Suprapubic skin (tissue), 4 donors: ENCODE results near the gene SLC35C1. TPM values are rescaled to one million over a fixed set of nuclear protein-coding genes. Genes with fewer than 3 reads are reported as not detected.

Experiments
- DNase-seq, 2 donors: peaks; one replicate each; pipeline ENCODE4 v3.0.0-alpha.2; 2019; ENCODE audit warnings: low spot score in 2 of 2
- H3K27ac ChIP-seq: fragments of 200-600 bp; sonication (generic); one replicate; pipeline ENCODE4 v1.5.1; 2019
- H3K27me3 ChIP-seq: fragments of 200-600 bp; sonication (generic); one replicate; pipeline ENCODE4 v1.5.1; 2019
- H3K36me3 ChIP-seq: fragments of 200-600 bp; sonication (generic); one replicate; pipeline ENCODE4 v1.5.1; 2019
- H3K4me1 ChIP-seq: fragments of 200-600 bp; sonication (generic); one replicate; pipeline ENCODE4 v1.5.1; 2019
- H3K4me3 ChIP-seq: fragments of 200-600 bp; sonication (generic); one replicate; pipeline ENCODE4 v1.5.1; 2019; ENCODE audit warnings: mild to moderate bottlenecking
- H3K9me3 ChIP-seq: fragments of 200-600 bp; sonication (generic); one replicate; pipeline ENCODE4 v1.5.1; 2019
- CTCF ChIP-seq, 2 donors: fragments of 200-600 bp in 1 of 2; fragments of 450-650 bp in 1 of 2; sonication (generic) in 1 of 2; IDR thresholded peaks; one replicate each; pipeline ENCODE4 v1.5.1; 2016 to 2019; ENCODE audit warnings: antibody characterized with exemption in 2 of 2, mild to moderate bottlenecking in 1 of 2, moderate library complexity in 1 of 2
- EP300 ChIP-seq: sonication (generic); formaldehyde crosslinking; IDR thresholded peaks from one replicate; pipeline ENCODE4 v1.6.1; 2017; ENCODE audit warnings: antibody characterized with exemption
- POLR2A ChIP-seq, 2 donors: fragments of 450-650 bp; IDR thresholded peaks; one replicate each; pipeline ENCODE4 v1.6.1; 2017; ENCODE audit warnings: antibody characterized with exemption in 2 of 2, mild to moderate bottlenecking in 2 of 2, moderate library complexity in 2 of 2
- POLR2AphosphoS5 ChIP-seq, 3 donors: sonication (generic); formaldehyde crosslinking; IDR thresholded peaks; one replicate each; pipeline ENCODE4 v1.6.1; 2017; ENCODE audit warnings: antibody characterized with exemption in 3 of 3
- WGBS: methylation state at CpG from one replicate; pipeline ENCODE4 v1.1.5; 2018; 5-methylcytosine and 5-hydroxymethylcytosine counted together
- total RNA-seq, 4 donors: library from RNA; depleted of rRNA; stranded (reverse); fragments of >200 nt; gene quantifications; one replicate each; pipeline ENCODE4 v1.1.0, GENCODE V29; 2016

The SLC35C1 gene
- total RNA-seq, 4 donors from 2014 or later = 6.7 to 10.1 (median 8.8) TPM

- Histone ChIP-seq H3K36me3 (no peaks in the 10 kb centered on the region), H3K4me3 (no peak overlapping the region), H3K9me3 (no peaks in the 10 kb centered on the region), H3K4me1 (no peaks in the 10 kb centered on the region), H3K27ac (no peak overlapping the region), H3K27me3 (peaks cover 14% of the 10 kb centered on the region)
- no peak for TF ChIP-seq EP300
- TF ChIP-seq POLR2A (IDR thresholded peaks at IDR 0.05) = no peak
- no peak for TF ChIP-seq POLR2AphosphoS5 (IDR thresholded peaks at IDR 0.05)
- TF ChIP-seq CTCF (IDR thresholded peaks at IDR 0.05) = no peak
- no peak for DNase-seq
- 92% methylated on average over 3 of the region's 3 CpGs for WGBS
These were observed 16.1 kb upstream of the SLC35C1 start for GRCh38 chr11:45788887-45789286.

GRCh38 chr11:45791524-45791923, 13.4 kb upstream of the SLC35C1 start:
- no peak for TF ChIP-seq POLR2AphosphoS5 (IDR thresholded peaks at IDR 0.05)
- no peak for TF ChIP-seq POLR2A (IDR thresholded peaks at IDR 0.05)
- no peak for TF ChIP-seq EP300
- TF ChIP-seq CTCF (IDR thresholded peaks at IDR 0.05) = no peak
- Histone ChIP-seq H3K36me3 (no peaks in the 10 kb centered on the region), H3K27ac (no peak overlapping the region), H3K9me3 (no peaks in the 10 kb centered on the region), H3K4me1 (no peaks in the 10 kb centered on the region), H3K27me3 (peaks cover 14% of the 10 kb centered on the region), H3K4me3 (no peak overlapping the region)
- no peak for DNase-seq
- 78% methylated on average over 1 of the region's 1 CpG for WGBS

DNA sequence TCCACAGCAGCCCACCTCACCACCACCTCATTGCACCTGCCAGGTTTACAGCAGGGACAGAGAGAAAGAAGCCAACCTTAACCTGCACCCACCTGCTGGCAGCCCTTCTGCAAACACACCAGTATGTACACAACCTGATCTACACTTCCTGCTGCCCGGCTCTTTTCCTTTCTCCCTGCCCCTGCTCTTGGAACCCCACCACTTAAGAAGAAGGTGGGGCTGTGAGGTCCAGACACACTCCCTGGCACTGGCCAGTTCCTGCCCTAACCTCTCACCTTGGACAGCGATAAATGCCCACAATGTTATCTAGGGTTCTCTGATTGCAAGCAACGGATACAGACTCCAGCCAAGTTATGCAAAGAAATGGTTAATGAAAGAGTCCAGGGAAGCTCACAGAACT, 10.8 kb upstream of the SLC35C1 start:
- DNase-seq = peak in 1 of 2 donors; percentile 16
- H3K36me3 ChIP-seq = no peaks in the 10 kb centered on the region
- no peak overlapping the region for H3K27ac ChIP-seq
- TF ChIP-seq EP300 (no peak), POLR2AphosphoS5 (IDR thresholded peaks at IDR 0.05) (no peak), CTCF (IDR thresholded peaks at IDR 0.05) (no peak), POLR2A (IDR thresholded peaks at IDR 0.05) (no peak)
- H3K4me3 ChIP-seq = no peak overlapping the region
- WGBS = 48% methylated on average over 3 of the region's 3 CpGs
- H3K27me3 ChIP-seq = peaks cover 8% of the 10 kb centered on the region
- no peaks in the 10 kb centered on the region for H3K9me3 ChIP-seq
- no peaks in the 10 kb centered on the region for H3K4me1 ChIP-seq

- Histone ChIP-seq H3K27ac (no peak overlapping the region), H3K4me3 (no peak overlapping the region), H3K4me1 (no peaks in the 10 kb centered on the region), H3K36me3 (no peaks in the 10 kb centered on the region), H3K9me3 (no peaks in the 10 kb centered on the region), H3K27me3 (no peaks in the 10 kb centered on the region)
- no peak for TF ChIP-seq POLR2A (IDR thresholded peaks at IDR 0.05)
- no peak for TF ChIP-seq EP300
- TF ChIP-seq CTCF (IDR thresholded peaks at IDR 0.05) = no peak
- TF ChIP-seq POLR2AphosphoS5 (IDR thresholded peaks at IDR 0.05) = no peak
- DNase-seq = peak in 1 of 2 donors; percentile 43
- 94% methylated on average over 5 of the region's 5 CpGs for WGBS
These were observed 9.6 kb upstream of the SLC35C1 start for GRCh38 chr11:45795379-45795778.

DNA sequence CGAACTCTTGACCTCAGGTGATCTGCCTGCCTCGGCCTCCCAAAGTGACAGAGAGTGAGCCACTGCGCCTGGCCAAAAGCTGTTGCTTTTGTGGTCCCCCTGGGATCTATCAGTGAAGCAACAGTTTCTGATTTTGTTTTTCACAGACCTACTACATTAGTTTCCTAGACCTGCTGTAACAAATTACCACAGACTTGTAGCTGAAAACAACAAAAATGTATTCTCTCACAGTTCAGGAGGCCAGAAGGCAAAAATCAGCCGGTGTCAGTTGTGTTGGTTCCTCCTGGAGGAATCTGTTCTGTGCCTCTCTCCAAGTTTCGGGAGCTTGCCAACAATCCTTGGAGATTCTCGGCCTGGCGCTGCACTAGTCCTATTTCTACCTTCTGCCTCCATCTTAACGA, 8.5 kb upstream of the SLC35C1 start:
- WGBS = 84% methylated on average over 8 of the region's 8 CpGs
- TF ChIP-seq POLR2AphosphoS5 (IDR thresholded peaks at IDR 0.05) (no peak), POLR2A (IDR thresholded peaks at IDR 0.05) (no peak), EP300 (no peak), CTCF (IDR thresholded peaks at IDR 0.05) (no peak)
- Histone ChIP-seq H3K27ac (no peak overlapping the region), H3K27me3 (no peaks in the 10 kb centered on the region), H3K36me3 (no peaks in the 10 kb centered on the region), H3K4me3 (no peak overlapping the region), H3K4me1 (no peaks in the 10 kb centered on the region), H3K9me3 (no peaks in the 10 kb centered on the region)
- peak in 1 of 2 donors; percentile 69 for DNase-seq
